Esophagus muscularis mucosa (tissue), 4 donors: ENCODE data around the gene ZNRF2. TPM values are rescaled to one million over a fixed set of nuclear protein-coding genes. Genes with fewer than 3 reads are reported as not detected.

Experiments used
- DNase-seq: peaks from one replicate; pipeline ENCODE4 v3.0.0-alpha.2; 2017; ENCODE audit errors: extremely low spot score
- H3K27ac ChIP-seq, 4 donors: fragments of 200-600 bp; sonication (generic); replicated peaks in 1 of 4; 1 replicate in 3 of 4; 2 replicates in 1 of 4; pipeline ENCODE4 v1.5.1; 2016 to 2019; ENCODE audit warnings: mild to moderate bottlenecking in 1 of 4
- H3K27me3 ChIP-seq, 4 donors: fragments of 200-600 bp; sonication (generic); one replicate each; pipeline versions ENCODE4 v1.5.1 to v1.6.0; 2016 to 2019
- H3K36me3 ChIP-seq, 4 donors: fragments of 200-600 bp; sonication (generic); one replicate each; pipeline ENCODE4 v1.5.1; 2016 to 2019
- H3K4me1 ChIP-seq, 4 donors: fragments of 200-600 bp; sonication (generic); one replicate each; pipeline ENCODE4 v1.5.1; 2016 to 2019
- H3K4me3 ChIP-seq, 4 donors: fragments of 200-600 bp; sonication (generic); 1 replicate in 2 of 4; 2 replicates in 2 of 4; pipeline ENCODE4 v1.5.1; 2016 to 2019; ENCODE audit warnings: mild to moderate bottlenecking in 4 of 4, moderate library complexity in 1 of 4
- H3K9me3 ChIP-seq, 4 donors: fragments of 200-600 bp; sonication (generic); 1 replicate in 3 of 4; 2 replicates in 1 of 4; pipeline ENCODE4 v1.5.1; 2016 to 2019
- EP300 ChIP-seq: sonication (generic); formaldehyde crosslinking; IDR thresholded peaks from one replicate; pipeline ENCODE4 v1.6.1; 2017; ENCODE audit warnings: antibody characterized with exemption
- POLR2A ChIP-seq: fragments of 450-650 bp; IDR thresholded peaks from one replicate; pipeline ENCODE4 v1.6.1; 2017; ENCODE audit warnings: antibody characterized with exemption, moderate library complexity, mild to moderate bottlenecking, low read depth
- POLR2AphosphoS5 ChIP-seq, 2 donors: sonication (generic); formaldehyde crosslinking; IDR thresholded peaks; one replicate each; pipeline ENCODE4 v1.6.1; 2017; ENCODE audit warnings: antibody characterized with exemption in 2 of 2
- WGBS: methylation state at CpG from one replicate; pipeline ENCODE4 v1.1.5; 2018; 5-methylcytosine and 5-hydroxymethylcytosine counted together
- intact Hi-C: fragments of 100-400 bp; cut with DNase I; formaldehyde crosslinking; loops from one replicate; pipeline ENCODE4 v1.15.1; 2023
- total RNA-seq, 4 donors: library from RNA; depleted of rRNA; stranded (reverse); fragments of >200 nt; gene quantifications; one replicate each; pipeline versions ENCODE4 v1.1.0 to v1.2.1, GENCODE V29; 2016
- TF ChIP-seq, protein P1 (sequence below), 3 experiments: fragments of 200-600 bp in 2 of 3; fragments of 450-650 bp in 1 of 3; sonication (generic) in 2 of 3; IDR thresholded peaks; one replicate each; pipeline ENCODE4 v1.5.1; 2017 to 2019; ENCODE audit warnings: antibody characterized with exemption in 3 of 3, mild to moderate bottlenecking in 2 of 3, moderate library complexity in 1 of 3

The ZNRF2 gene
- total RNA-seq, 4 donors from 2014 or later: 16.9 to 23.5 (median 20.2) TPM

DNA sequence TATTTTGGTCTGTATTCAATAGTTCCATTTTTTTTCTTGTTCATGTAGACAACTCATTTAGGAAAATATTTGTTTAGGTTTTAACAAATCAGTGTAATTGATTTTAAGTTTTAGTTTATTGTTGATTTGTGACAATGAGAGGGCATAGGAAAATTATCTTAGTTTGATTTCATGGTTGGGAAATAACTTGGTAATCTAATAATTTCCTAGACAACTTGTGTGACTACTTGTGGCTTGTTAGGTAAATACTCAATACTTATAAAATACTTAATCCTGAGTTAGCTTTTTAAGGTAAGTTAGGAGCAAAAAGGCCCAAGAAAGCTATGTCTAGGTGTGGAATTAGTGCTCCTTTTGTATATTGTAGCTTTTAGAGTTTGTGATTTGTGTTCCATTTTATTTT, 65.4 kb downstream of the ZNRF2 start:
- Histone ChIP-seq H3K4me1 (peaks cover 0 to 58% (median 53%) of the 10 kb centered on the region in 4 donors), H3K27me3 (no peaks in the 10 kb centered on the region), H3K27ac (no peak overlapping the region), H3K9me3 (no peaks in the 10 kb centered on the region), H3K36me3 (no peaks in the 10 kb centered on the region), H3K4me3 (no peak overlapping the region)
- intact Hi-C loops: no loop called here
- TF ChIP-seq POLR2A (no peak), EP300 (no peak), POLR2AphosphoS5 (IDR thresholded peaks at IDR 0.05) (no peak)
- TF ChIP-seq, protein P1, sequence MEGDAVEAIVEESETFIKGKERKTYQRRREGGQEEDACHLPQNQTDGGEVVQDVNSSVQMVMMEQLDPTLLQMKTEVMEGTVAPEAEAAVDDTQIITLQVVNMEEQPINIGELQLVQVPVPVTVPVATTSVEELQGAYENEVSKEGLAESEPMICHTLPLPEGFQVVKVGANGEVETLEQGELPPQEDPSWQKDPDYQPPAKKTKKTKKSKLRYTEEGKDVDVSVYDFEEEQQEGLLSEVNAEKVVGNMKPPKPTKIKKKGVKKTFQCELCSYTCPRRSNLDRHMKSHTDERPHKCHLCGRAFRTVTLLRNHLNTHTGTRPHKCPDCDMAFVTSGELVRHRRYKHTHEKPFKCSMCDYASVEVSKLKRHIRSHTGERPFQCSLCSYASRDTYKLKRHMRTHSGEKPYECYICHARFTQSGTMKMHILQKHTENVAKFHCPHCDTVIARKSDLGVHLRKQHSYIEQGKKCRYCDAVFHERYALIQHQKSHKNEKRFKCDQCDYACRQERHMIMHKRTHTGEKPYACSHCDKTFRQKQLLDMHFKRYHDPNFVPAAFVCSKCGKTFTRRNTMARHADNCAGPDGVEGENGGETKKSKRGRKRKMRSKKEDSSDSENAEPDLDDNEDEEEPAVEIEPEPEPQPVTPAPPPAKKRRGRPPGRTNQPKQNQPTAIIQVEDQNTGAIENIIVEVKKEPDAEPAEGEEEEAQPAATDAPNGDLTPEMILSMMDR (IDR thresholded peaks at IDR 0.05): no peak
- no peak for DNase-seq

- Histone ChIP-seq H3K4me3 (peak overlapping the region in 1 of 4 donors; percentile 5), H3K27ac (peak overlapping the region in 3 of 4 donors; percentile 33 to 57 (median 38)), H3K36me3 (no peaks in the 10 kb centered on the region), H3K9me3 (no peaks in the 10 kb centered on the region), H3K4me1 (peaks cover 0 to 48% (median 48%) of the 10 kb centered on the region in 4 donors), H3K27me3 (no peaks in the 10 kb centered on the region)
- TF ChIP-seq, protein P1 (IDR thresholded peaks at IDR 0.05): no peak
- TF ChIP-seq POLR2A (no peak), POLR2AphosphoS5 (IDR thresholded peaks at IDR 0.05) (no peak), EP300 (no peak)
- 40% methylated on average over 4 of the region's 4 CpGs for WGBS
- DNase-seq: no peak
- intact Hi-C loops: no loop called here
Measured at GRCh38 chr7:30351286-30351685, 66.9 kb downstream of the ZNRF2 start.

DNA sequence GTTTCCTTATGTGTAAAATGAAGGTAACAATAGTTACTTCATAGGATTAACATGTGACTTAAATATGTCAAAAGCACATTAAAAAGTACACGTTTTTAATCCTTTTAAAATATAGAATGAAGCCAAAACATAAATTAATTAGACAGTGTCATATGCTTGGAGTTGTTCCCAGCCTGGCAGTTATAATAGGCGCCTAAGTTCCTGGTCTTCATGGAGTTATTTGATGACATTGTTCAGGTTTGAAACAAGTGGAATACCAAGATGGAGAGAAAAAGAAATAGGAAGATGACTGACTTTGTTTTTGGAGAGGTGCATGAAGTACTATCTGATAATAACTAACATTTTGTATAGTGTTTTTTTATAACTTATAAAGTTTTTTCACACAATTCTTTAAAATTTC, 67.3 kb downstream of the ZNRF2 start:
- H3K4me1 ChIP-seq: peaks cover 0 to 48% (median 48%) of the 10 kb centered on the region in 4 donors
- peak overlapping the region in 1 of 4 donors; percentile 5 for H3K4me3 ChIP-seq
- no peak for DNase-seq
- TF ChIP-seq POLR2AphosphoS5 (IDR thresholded peaks at IDR 0.05) (no peak), POLR2A (no peak), EP300 (no peak)
- TF ChIP-seq, protein P1 (IDR thresholded peaks at IDR 0.05): no peak
- 31% methylated on average over 2 of the region's 2 CpGs for WGBS
- H3K9me3 ChIP-seq: no peaks in the 10 kb centered on the region
- H3K36me3 ChIP-seq: no peaks in the 10 kb centered on the region
- H3K27me3 ChIP-seq: no peaks in the 10 kb centered on the region
- intact Hi-C loops: no loop called here
- peak overlapping the region in 3 of 4 donors; percentile 33 to 57 (median 38) for H3K27ac ChIP-seq

DNA sequence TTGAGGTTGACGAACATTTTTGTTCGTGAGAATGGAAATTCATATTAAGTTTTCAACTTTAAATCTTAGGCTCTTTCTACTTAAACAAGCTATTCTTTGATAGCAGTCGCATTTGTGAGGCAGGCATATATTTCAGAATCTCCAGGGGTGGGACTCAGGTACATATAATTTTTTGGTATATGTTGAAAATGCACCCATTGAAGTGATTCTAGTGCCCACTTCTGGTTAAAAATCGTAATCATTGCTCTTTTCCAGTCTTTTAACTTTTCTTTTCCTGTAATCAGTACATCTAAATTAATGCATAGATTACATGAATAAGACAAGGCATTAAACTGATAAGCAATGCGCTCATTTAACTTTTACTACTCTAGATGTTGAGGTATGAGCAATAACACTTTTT, 67.8 kb downstream of the ZNRF2 start:
- Histone ChIP-seq H3K4me1 (peaks cover 0 to 48% (median 46%) of the 10 kb centered on the region in 4 donors), H3K27ac (peak overlapping the region in 2 of 4 donors; percentile 33 to 57), H3K4me3 (no peak overlapping the region), H3K9me3 (no peaks in the 10 kb centered on the region), H3K36me3 (peaks cover 0 to 3% (median 0%) of the 10 kb centered on the region in 4 donors), H3K27me3 (no peaks in the 10 kb centered on the region)
- DNase-seq: no peak
- intact Hi-C loops: no loop called here
- TF ChIP-seq POLR2A: no peak
- TF ChIP-seq, protein P1 (IDR thresholded peaks at IDR 0.05): no peak
- WGBS: 89% methylated on average over 5 of the region's 5 CpGs

DNA sequence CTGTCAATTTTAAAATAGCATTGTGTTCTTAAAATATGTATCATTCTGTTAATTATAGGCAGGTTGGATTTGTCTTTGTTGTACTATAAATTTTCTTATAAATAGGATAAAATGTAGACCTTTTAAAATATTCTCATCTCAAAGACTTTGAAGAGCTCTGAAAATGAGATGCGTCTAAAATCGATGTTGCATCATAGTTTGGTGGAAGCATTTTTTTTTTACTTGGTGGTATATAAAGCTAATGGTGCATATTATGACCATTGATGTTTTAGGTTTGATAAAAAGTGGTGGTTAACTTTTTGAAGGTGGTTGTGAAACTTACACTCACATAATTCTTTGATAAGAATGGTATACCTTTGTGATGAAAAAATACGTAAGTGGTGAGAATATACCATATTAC, 69.1 kb downstream of the ZNRF2 start:
- no peak for TF ChIP-seq POLR2A
- Histone ChIP-seq H3K9me3 (no peaks in the 10 kb centered on the region), H3K4me1 (peaks cover 0 to 34% (median 33%) of the 10 kb centered on the region in 4 donors), H3K27me3 (no peaks in the 10 kb centered on the region), H3K27ac (no peak overlapping the region), H3K4me3 (no peak overlapping the region), H3K36me3 (peaks cover 0 to 5% (median 0%) of the 10 kb centered on the region in 4 donors)
- no peak for DNase-seq
- intact Hi-C loops: no loop called here
- WGBS: 94% methylated on average over 3 of the region's 3 CpGs
